ENCODE measurements around the gene PMEPA1. TPM values are rescaled to one million over a fixed set of nuclear protein-coding genes. Genes with fewer than 3 reads are reported as not detected.

The PMEPA1 gene
- total and polyA plus RNA-seq, 2 donors (not counting 3 experiments of a cell fraction or from before 2014, with no cell fraction given): 31.6 to 33.2 TPM

DNA sequence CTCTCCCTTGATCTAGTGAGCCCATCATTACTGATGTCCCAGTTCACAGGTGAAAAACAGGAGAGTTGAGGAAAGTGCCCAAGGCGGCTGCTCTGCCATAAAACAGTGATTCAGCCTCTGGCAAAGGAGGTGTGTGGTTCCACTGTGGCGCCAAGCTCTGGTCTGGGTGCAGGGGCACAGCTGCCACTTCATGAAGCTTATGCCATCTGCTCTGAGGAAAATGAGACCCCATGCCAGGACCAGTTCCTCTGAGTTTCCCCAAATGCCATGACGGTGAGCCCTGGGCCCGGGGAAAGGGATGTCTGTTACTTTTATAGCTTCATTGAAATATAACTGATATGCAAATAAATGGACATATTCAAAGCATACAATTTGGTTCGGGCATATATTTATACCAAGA is 55.9 kb downstream of the PMEPA1 start:
- ChIA-PET CTCF (interaction anchor here (0.6 to 4.5 kb wide), 38 partner anchors 11 to 547 kb away, joined by 3 to 89 read pairs (median 4); partner anchors contain the start of genes PMEPA1 and ZBP1), POLR2A (no interaction called here)
- Histone ChIP-seq H4K20me1 (replicated peaks; ENCODE audit: control insufficient read depth, extremely low read depth, insufficient read depth, low read length) (no peaks in the 10 kb centered on the region), H3K9me1 (replicated peaks; ENCODE audit: control insufficient read depth, extremely low read depth, insufficient read depth, low read length) (no peaks in the 10 kb centered on the region), H3K36me3 (ENCODE audit: control insufficient read depth in 2 of 2, extremely low read depth in 1 of 2, insufficient read depth in 2 of 2, low read length in 2 of 2) (peaks cover 3 to 26% of the 10 kb centered on the region in 2 experiments), H2AFZ (ENCODE audit: low read depth, low read length) (no peak overlapping the region), H3K27me3 (ENCODE audit: control insufficient read depth in 2 of 2, insufficient read depth in 2 of 2, low read length in 2 of 2) (no peaks in the 10 kb centered on the region), H3K27ac (ENCODE audit: insufficient read depth, low read depth, low read length) (no peak overlapping the region), H3K9ac (replicated peaks; ENCODE audit: extremely low read depth, insufficient read depth, low read length) (no peak overlapping the region), H3K79me2 (ENCODE audit: control insufficient read depth, insufficient read depth, low read length) (no peaks in the 10 kb centered on the region), H3K9me3 (replicated peaks; ENCODE audit: control insufficient read depth, insufficient read depth, low read length) (no peaks in the 10 kb centered on the region), H3K4me3 (replicated peaks in 1 of 3; ENCODE audit: insufficient read depth in 1 of 3, low read depth in 1 of 3, low read length in 3 of 3) (no peak overlapping the region), H3K4me2 (ENCODE audit: insufficient read depth, low read length) (no peak overlapping the region), H3K4me1 (ENCODE audit: control insufficient read depth, extremely low read depth, insufficient read depth, low read length) (no peaks in the 10 kb centered on the region)
- no peak for FAIRE-seq
- TF ChIP-seq FOS (IDR thresholded peaks at IDR 0.05; ENCODE audit: borderline replicate concordance, insufficient read depth, low read length) (no peak), EZH2 (IDR thresholded peaks at IDR 0.05; ENCODE audit: borderline replicate concordance, low read depth, low read length, severe bottlenecking) (no peak), POLR2AphosphoS5 (IDR thresholded peaks at IDR 0.05; ENCODE audit: insufficient read depth, low read depth, low read length) (no peak), POLR2A (IDR thresholded peaks at IDR 0.05; ENCODE audit: low read depth, low read length) (no peak), JUN (IDR thresholded peaks at IDR 0.05; ENCODE audit: borderline replicate concordance, insufficient read depth, insufficient read length, low read depth) (no peak), MYC (IDR thresholded peaks at IDR 0.05; ENCODE audit: low read depth, low read length) (no peak), GATA2 (IDR thresholded peaks at IDR 0.05; ENCODE audit: insufficient read depth, insufficient read length, low read depth, low read length) (no peak)
- TF ChIP-seq, protein P1, sequence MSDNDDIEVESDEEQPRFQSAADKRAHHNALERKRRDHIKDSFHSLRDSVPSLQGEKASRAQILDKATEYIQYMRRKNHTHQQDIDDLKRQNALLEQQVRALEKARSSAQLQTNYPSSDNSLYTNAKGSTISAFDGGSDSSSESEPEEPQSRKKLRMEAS (IDR thresholded peaks at IDR 0.05; ENCODE audit: insufficient read depth, insufficient read length): no peak
- TF ChIP-seq, protein P2, sequence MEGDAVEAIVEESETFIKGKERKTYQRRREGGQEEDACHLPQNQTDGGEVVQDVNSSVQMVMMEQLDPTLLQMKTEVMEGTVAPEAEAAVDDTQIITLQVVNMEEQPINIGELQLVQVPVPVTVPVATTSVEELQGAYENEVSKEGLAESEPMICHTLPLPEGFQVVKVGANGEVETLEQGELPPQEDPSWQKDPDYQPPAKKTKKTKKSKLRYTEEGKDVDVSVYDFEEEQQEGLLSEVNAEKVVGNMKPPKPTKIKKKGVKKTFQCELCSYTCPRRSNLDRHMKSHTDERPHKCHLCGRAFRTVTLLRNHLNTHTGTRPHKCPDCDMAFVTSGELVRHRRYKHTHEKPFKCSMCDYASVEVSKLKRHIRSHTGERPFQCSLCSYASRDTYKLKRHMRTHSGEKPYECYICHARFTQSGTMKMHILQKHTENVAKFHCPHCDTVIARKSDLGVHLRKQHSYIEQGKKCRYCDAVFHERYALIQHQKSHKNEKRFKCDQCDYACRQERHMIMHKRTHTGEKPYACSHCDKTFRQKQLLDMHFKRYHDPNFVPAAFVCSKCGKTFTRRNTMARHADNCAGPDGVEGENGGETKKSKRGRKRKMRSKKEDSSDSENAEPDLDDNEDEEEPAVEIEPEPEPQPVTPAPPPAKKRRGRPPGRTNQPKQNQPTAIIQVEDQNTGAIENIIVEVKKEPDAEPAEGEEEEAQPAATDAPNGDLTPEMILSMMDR (IDR thresholded peaks at IDR 0.05; ENCODE audit: extremely low read depth in 1 of 2, insufficient read depth in 1 of 2, low read depth in 1 of 2, low read length in 2 of 2): no peak
- BruUV-seq (replicated peaks): no TSS peak
- dilution Hi-C loops (cut with MboI; ENCODE audit: extremely low pct_ligation_motif_present, low sequenced_read_pairs): no loop called here
- intact Hi-C loops (cut with micrococcal nuclease): loop anchor here (1.0 to 10.0 kb wide), 9 partner anchors 32 to 555 kb away; partner anchors contain the start of gene PMEPA1
- no peak for DNase-seq (ENCODE audit: low read depth, low spot score)

All from endothelial cell of umbilical vein (primary cell).